ENCODE measurements around the gene PPM1H.

PPM1H gene

GRCh38 chr12:62933602-62934238, 1.2 kb downstream of the PPM1H start (continued):
- TF ChIP-seq ZNF544 (tag by site-specific recombination; IDR thresholded peaks at IDR 0.05) (no peak), ZNF37A (tag by site-specific recombination; IDR thresholded peaks at IDR 0.05) (no peak), SCRT2 (tag by site-specific recombination; IDR thresholded peaks at IDR 0.05) (no peak), OVOL3 (tag by site-specific recombination; IDR thresholded peaks at IDR 0.05) (no peak), ZNF23 (tag by site-specific recombination; IDR thresholded peaks at IDR 0.05; ENCODE audit: borderline replicate concordance) (no peak), AEBP2 (tag by site-specific recombination; IDR thresholded peaks at IDR 0.05; ENCODE audit: borderline replicate concordance) (no peak), MYNN (tag by site-specific recombination; IDR thresholded peaks at IDR 0.05; ENCODE audit: borderline replicate concordance) (no peak), ZFP37 (tag by site-specific recombination; IDR thresholded peaks at IDR 0.05) (no peak), ZNF311 (tag by site-specific recombination; IDR thresholded peaks at IDR 0.05; ENCODE audit: borderline replicate concordance) (no peak), KLF16 (tag by site-specific recombination; IDR thresholded peaks at IDR 0.05) (no peak), ZNF621 (tag by site-specific recombination; IDR thresholded peaks at IDR 0.05) (no peak), ZNF324 (tag by site-specific recombination; IDR thresholded peaks at IDR 0.05) (no peak), ZNF280D (tag by site-specific recombination; IDR thresholded peaks at IDR 0.05) (no peak), MZF1 (tag by site-specific recombination; IDR thresholded peaks at IDR 0.05; ENCODE audit: borderline replicate concordance) (0 out of 2 replicates have a peak, but pooled peaks have one; percentile 25), ZNF791 (tag by site-specific recombination; IDR thresholded peaks at IDR 0.05) (no peak), ZNF555 (tag by site-specific recombination; conservative IDR thresholded peaks at IDR 0.05) (no peak), PRDM1 (tag by site-specific recombination; IDR thresholded peaks at IDR 0.05) (peak; percentile 85; the same call in 1 of the 2 replicates), ZNF335 (tag by site-specific recombination; conservative IDR thresholded peaks at IDR 0.05) (peak; percentile 62; the same call in 1 of the 2 replicates), ZNF416 (tag by site-specific recombination; IDR thresholded peaks at IDR 0.05) (no peak), KLF17 (tag by site-specific recombination; IDR thresholded peaks at IDR 0.05) (no peak), ZNF530 (tag by site-specific recombination; IDR thresholded peaks at IDR 0.05; ENCODE audit: low read depth) (no peak), ZNF114 (tag by site-specific recombination; IDR thresholded peaks at IDR 0.05) (no peak), ZNF184 (tag by site-specific recombination; IDR thresholded peaks at IDR 0.05) (no peak), GLIS2 (tag by site-specific recombination; IDR thresholded peaks at IDR 0.05) (no peak)
- TF ChIP-seq, protein P1, sequence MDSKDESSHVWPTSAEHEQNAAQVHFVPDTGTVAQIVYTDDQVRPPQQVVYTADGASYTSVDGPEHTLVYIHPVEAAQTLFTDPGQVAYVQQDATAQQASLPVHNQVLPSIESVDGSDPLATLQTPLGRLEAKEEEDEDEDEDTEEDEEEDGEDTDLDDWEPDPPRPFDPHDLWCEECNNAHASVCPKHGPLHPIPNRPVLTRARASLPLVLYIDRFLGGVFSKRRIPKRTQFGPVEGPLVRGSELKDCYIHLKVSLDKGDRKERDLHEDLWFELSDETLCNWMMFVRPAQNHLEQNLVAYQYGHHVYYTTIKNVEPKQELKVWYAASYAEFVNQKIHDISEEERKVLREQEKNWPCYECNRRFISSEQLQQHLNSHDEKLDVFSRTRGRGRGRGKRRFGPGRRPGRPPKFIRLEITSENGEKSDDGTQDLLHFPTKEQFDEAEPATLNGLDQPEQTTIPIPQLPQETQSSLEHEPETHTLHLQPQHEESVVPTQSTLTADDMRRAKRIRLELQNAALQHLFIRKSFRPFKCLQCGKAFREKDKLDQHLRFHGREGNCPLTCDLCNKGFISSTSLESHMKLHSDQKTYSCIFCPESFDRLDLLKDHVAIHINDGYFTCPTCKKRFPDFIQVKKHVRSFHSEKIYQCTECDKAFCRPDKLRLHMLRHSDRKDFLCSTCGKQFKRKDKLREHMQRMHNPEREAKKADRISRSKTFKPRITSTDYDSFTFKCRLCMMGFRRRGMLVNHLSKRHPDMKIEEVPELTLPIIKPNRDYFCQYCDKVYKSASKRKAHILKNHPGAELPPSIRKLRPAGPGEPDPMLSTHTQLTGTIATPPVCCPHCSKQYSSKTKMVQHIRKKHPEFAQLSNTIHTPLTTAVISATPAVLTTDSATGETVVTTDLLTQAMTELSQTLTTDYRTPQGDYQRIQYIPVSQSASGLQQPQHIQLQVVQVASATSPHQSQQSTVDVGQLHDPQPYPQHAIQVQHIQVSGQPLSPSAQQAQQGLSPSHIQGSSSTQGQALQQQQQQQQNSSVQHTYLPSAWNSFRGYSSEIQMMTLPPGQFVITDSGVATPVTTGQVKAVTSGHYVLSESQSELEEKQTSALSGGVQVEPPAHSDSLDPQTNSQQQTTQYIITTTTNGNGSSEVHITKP (tag by site-specific recombination; IDR thresholded peaks at IDR 0.05): peak; percentile 93
- TF ChIP-seq, protein P2, sequence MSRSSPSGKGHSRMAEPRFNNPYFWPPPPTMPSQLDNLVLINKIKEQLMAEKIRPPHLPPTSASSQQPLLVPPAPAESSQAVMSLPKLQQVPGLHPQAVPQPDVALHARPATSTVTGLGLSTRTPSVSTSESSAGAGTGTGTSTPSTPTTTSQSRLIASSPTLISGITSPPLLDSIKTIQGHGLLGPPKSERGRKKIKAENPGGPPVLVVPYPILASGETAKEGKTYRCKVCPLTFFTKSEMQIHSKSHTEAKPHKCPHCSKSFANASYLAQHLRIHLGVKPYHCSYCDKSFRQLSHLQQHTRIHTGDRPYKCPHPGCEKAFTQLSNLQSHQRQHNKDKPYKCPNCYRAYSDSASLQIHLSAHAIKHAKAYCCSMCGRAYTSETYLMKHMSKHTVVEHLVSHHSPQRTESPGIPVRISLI (tag by site-specific recombination; IDR thresholded peaks at IDR 0.05): no peak
- TF ChIP-seq, protein P3, sequence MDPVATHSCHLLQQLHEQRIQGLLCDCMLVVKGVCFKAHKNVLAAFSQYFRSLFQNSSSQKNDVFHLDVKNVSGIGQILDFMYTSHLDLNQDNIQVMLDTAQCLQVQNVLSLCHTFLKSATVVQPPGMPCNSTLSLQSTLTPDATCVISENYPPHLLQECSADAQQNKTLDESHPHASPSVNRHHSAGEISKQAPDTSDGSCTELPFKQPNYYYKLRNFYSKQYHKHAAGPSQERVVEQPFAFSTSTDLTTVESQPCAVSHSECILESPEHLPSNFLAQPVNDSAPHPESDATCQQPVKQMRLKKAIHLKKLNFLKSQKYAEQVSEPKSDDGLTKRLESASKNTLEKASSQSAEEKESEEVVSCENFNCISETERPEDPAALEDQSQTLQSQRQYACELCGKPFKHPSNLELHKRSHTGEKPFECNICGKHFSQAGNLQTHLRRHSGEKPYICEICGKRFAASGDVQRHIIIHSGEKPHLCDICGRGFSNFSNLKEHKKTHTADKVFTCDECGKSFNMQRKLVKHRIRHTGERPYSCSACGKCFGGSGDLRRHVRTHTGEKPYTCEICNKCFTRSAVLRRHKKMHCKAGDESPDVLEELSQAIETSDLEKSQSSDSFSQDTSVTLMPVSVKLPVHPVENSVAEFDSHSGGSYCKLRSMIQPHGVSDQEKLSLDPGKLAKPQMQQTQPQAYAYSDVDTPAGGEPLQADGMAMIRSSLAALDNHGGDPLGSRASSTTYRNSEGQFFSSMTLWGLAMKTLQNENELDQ (tag by site-specific recombination; IDR thresholded peaks at IDR 0.05; ENCODE audit: low read depth): no peak
